Loucy (cell line): ENCODE data around the gene C1orf56.

Source experiments
- CTCF ChIP-seq: fragments of 200-600 bp; sonication (generic); conservative IDR thresholded peaks from 2 replicates; pipeline ENCODE4 v1.5.1; 2014; ENCODE audit warnings: mild to moderate bottlenecking, antibody characterized with exemption, low read length
- EZH2phosphoT487 ChIP-seq: fragments of 200-600 bp; IDR thresholded peaks from 2 replicates; pipeline ENCODE4 v1.6.1; 2018; ENCODE audit warnings: antibody characterized with exemption, mild to moderate bottlenecking, moderate library complexity, borderline replicate concordance

GRCh38 chr1:151098126-151098525 is 50.6 kb downstream of the C1orf56 start:
- TF ChIP-seq CTCF = no peak
- no peak for TF ChIP-seq EZH2phosphoT487
